Upper lobe of left lung (tissue), 4 donors: ENCODE results near the gene SBF2.

Experiments used
- EP300 ChIP-seq, 4 donors: sonication (generic); formaldehyde crosslinking; IDR thresholded peaks; one replicate each; pipeline ENCODE4 v1.5.1; 2017; ENCODE audit warnings: antibody characterized with exemption in 4 of 4, control low read depth in 2 of 4
- POLR2A ChIP-seq, 4 donors: fragments of 450-650 bp; IDR thresholded peaks; one replicate each; pipeline ENCODE4 v1.5.1; 2016 to 2017; ENCODE audit warnings: antibody characterized with exemption in 4 of 4, mild to moderate bottlenecking in 2 of 4
- POLR2AphosphoS5 ChIP-seq, 2 donors: sonication (generic); formaldehyde crosslinking; IDR thresholded peaks; one replicate each; pipeline ENCODE4 v1.5.1; 2017; ENCODE audit warnings: antibody characterized with exemption in 2 of 2
- TF ChIP-seq, protein P1 (sequence below), 6 experiments: fragments of 450-650 bp in 4 of 6; fragments of 200-600 bp in 2 of 6; sonication (generic) in 2 of 6; IDR thresholded peaks; one replicate each; pipeline ENCODE4 v1.5.1; 2016 to 2019; ENCODE audit warnings: antibody characterized with exemption in 6 of 6

DNA sequence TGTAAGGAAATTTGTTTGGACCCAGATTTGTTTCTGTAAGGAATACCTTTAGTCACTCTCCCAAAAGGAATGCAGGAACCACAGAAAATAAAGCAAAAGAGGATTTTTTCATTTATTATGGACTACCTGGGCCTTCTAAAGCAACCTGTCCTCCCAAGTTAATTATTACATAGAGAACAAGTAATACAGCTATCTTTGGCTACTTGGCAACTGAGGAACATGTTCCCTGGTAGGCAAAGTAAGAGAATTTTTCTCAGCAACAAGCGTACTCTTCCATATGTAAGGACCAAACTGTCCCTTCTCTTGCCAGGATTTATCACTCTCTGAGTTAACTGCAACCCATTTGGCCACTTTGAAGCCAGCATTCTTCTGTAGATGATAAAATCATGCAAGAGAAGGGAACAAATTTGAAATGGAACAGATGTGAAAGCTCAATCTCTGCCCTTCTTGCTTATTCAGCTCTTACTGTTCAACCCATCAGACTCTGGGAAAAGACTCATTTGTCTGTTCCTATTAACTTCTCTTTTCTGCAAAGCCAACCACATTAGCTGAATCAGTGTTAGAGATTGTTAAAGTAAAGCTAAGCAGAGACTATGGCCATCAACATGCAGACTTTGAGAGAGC, 440.0 kb downstream of the SBF2 start:
- TF ChIP-seq, protein P1, sequence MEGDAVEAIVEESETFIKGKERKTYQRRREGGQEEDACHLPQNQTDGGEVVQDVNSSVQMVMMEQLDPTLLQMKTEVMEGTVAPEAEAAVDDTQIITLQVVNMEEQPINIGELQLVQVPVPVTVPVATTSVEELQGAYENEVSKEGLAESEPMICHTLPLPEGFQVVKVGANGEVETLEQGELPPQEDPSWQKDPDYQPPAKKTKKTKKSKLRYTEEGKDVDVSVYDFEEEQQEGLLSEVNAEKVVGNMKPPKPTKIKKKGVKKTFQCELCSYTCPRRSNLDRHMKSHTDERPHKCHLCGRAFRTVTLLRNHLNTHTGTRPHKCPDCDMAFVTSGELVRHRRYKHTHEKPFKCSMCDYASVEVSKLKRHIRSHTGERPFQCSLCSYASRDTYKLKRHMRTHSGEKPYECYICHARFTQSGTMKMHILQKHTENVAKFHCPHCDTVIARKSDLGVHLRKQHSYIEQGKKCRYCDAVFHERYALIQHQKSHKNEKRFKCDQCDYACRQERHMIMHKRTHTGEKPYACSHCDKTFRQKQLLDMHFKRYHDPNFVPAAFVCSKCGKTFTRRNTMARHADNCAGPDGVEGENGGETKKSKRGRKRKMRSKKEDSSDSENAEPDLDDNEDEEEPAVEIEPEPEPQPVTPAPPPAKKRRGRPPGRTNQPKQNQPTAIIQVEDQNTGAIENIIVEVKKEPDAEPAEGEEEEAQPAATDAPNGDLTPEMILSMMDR (IDR thresholded peaks at IDR 0.05), result no peak
- TF ChIP-seq EP300 (IDR thresholded peaks at IDR 0.05), result no peak
- TF ChIP-seq POLR2AphosphoS5 (IDR thresholded peaks at IDR 0.05), result no peak
- no peak for TF ChIP-seq POLR2A (IDR thresholded peaks at IDR 0.05)
